Hindlimb muscle (tissue), 1 donor: ENCODE measurements around the gene FAM25G. TPM values are rescaled to one million over a fixed set of nuclear protein-coding genes. Genes with fewer than 3 reads are reported as not detected.
"Not testable (repeated sequence)": the region's sequence is repeated elsewhere in the genome, so short reads cannot be mapped to it uniquely, and the experiment has no call there.

Experiments
- DNase-seq: peaks from one replicate; pipeline ENCODE4 v3.0.0-alpha.2; 2013
- polyA plus RNA-seq: library from polyadenylated mRNA; unstranded; fragments of 120-200 nt; gene quantifications from one replicate; pipeline ENCODE4 v1.2.1, GENCODE V29; 2013; ENCODE audit not compliant: insufficient read length

FAM25G gene
- polyA plus RNA-seq, 1 donor, result not detected

GRCh38 chr10:47462577-47463358 lies 28.7 kb downstream of the FAM25G start:
- DNase-seq, result not testable (repeated sequence)

- DNase-seq, result peak; percentile 67
These were observed 30.2 kb downstream of the FAM25G start for GRCh38 chr10:47461261-47461687.

DNA sequence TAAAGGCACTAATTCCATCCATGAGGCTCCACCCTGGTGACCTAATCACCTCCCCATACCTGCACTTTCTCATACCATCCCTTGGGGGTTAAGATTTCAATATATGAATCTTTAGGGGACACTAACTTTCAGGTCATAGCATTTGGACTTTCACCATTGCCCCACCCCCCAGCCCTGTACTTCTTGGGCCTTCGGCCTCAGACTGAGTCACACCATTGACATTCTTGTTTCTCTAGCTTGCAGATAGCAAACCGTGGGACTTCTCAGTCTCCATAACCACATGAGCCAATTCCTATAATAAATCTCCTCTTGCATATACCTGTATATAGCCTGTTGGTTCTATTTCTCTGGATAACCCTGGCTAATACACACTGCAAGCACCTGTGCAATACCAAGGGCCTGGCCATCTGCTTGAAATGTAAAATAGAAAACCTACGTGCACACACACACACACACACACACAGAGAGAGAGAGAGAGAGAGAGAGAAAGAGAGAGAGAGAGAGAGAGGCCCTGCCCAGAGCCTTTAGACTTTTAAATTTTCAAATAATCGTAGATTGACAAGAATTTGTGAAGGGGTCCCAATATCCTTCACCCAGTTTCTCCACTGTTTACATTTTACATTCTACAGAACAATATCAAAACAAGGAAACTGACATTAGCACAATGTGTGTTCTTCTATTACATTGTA lies 32.9 kb downstream of the FAM25G start:
- no peak for DNase-seq

DNA sequence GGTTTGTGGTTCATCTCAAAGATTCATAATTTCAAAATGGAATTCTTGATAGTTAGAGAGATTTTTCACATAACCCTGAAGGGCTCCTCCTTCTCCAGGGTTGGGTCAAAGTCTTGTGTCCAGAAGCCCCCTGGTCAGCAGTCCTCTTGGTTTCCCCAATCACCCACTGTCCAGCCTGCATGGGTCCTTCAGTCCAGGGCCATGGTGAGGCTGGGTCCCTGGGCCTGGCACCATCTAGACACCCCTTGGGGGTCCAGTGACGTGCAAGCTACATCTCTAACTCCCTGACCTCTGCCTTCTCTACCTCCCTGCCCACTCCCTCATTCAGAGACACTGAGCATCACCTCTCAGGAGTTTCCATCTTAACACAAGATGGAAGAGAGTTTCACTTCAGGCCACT lies 33.7 kb downstream of the FAM25G start:
- no peak for DNase-seq

DNA sequence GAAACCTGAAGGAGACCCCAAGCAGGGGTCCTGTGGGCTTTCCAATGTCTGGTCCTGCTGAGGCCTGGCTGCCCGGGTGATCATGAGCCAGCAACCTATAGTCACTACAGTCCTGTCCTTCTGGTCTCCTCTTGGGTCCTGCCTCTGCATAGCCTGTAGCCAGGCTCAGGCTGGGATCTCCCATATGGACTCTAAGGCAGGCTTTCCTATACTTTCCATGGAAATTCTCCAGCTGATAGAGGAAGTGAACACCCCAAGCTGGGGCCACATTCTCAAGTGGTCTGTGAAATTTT lies 34.0 kb downstream of the FAM25G start:
- DNase-seq, result no peak

GRCh38 chr10:47456794-47457527 lies 34.5 kb downstream of the FAM25G start:
- DNase-seq, result no peak

- no peak for DNase-seq
These were observed 35.3 kb downstream of the FAM25G start for GRCh38 chr10:47456079-47456785.

DNA sequence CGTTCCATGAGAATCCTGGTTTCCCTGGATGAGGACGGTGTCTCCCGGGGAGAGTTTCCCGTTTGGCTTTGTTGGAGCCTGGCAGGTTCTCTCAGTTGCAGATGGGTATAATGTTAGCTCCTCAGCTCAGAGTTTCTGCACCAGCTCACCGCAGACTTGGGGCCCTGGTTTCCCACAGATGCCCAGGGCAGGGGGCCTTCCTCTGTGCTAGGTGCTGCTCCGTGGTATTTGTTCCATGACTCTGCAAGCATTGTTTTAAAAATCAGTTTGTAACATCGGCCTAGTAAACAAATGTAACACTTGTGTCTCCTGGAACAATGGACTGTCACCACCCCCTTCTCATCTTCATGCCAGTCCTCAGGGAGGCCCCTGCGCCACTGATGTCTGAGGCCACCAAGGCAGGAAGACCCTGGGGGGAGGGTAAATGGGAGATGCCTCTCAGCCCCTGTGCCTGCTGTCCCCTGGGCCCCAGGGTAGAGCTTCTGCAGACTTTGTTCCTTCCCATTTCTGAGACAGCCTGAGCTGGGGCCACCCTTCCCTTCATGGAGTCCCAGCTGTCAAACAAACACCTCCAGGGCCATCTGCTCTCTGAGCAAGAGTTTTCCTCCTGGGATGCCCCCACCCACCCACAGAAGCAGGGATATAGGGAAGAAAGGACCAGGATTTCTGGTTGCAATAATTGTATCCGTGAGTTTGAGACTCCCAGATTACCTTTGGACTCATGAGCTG lies 36.0 kb downstream of the FAM25G start:
- not testable (repeated sequence) for DNase-seq

- no peak for DNase-seq
These were observed 36.8 kb downstream of the FAM25G start for GRCh38 chr10:47454780-47455058.

DNA sequence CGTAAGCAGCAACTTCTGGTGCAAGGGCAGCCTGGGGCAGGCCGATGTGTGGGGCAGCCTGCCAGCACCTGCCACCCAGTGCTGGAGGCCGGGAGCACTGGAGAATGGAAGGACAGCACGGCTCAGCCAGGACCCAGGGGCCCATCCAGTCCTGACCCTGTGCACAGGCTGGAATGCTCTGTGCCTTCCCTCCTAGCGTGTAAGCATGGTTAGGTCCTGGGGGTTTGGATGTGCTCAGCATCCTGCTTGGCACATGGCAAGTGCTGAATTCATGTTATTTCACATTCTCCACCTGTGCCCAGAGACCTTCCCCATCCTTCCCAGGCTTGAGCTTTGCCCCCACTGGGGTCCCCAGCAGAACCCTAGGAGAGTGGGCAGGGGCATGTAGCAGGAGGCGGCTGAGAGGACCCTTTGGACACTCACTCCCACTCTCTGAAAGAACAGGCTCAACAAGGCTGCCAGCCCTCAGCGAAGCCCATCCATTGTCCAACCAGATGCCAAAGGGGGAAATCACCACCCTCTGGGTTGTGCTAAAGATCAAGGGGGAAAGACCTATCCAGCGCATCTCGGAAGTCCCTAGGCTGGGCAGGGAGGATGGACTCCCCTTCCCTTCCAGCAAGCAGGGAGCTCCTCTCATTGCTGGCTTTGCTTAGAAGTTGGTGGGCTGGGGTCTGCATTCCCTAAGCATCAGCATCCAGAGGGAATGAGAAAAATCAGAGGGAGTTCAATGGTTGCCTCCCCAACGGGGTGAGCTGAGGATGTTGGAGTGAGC lies 37.3 kb downstream of the FAM25G start:
- DNase-seq, result no peak

- no peak for DNase-seq
These were observed 38.1 kb downstream of the FAM25G start for GRCh38 chr10:47453141-47454007.

GRCh38 chr10:47452495-47453140 lies 38.9 kb downstream of the FAM25G start:
- DNase-seq, result no peak

- no peak for DNase-seq
These were observed 39.5 kb downstream of the FAM25G start for GRCh38 chr10:47451998-47452494.

DNA sequence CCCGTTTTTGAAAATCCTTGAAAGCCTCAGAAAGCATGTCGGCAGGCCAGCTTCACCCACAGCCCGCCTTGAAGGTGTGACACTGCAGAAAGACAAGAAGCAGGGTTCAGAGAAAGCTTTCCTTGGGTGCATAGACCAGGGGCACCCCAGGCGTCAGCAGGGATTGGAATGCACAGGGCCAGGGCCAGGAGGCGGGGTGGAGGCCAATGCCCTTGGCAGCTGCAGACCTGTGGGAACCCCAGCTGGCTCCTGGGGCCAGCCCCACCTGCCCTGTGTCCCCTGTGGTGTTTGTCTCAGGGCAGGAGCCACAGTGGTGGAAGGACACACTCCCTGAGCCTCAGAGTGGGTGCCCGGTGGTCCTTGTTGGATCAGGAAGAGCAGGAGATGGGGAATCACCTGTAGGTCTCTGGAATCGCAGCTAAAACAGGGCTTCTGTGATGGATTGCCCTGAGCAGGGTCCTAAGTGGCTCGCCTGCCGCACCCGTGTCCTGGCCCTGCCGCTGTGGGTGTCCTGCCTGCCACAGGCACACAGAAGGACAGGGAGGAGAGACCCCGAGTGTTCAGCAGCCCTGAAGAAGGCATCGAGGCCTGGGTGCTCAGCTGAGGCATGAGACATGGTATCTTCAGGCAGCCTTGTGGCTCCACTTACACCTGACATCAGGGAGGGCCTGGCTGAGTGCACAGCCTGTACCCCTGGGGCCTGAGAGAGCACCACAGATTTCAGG lies 40.1 kb downstream of the FAM25G start:
- no peak for DNase-seq

GRCh38 chr10:47450442-47450841 lies 41.1 kb downstream of the FAM25G start:
- no peak for DNase-seq

DNA sequence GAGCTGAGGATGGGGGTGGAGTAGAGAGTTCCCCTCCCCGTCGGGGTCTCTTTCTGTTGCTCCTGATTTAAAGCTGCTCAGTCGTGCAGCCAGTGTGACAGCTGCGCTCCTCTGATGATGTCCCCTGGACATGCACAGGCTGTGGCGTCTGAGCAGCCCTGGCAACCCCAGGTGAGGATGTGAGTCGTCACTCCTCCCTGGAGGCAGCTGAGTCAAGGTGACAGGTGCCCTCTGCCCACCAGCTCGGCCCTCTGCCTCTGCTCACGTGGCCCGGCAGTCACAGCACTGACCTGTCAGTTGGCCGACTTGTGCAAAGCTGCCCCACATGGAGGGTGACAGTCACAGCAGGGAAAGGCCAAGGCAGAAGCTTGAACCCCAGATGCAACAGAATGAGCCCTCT lies 41.5 kb downstream of the FAM25G start:
- no peak for DNase-seq

- DNase-seq, result no peak
These were observed 42.2 kb downstream of the FAM25G start for GRCh38 chr10:47449102-47449978.

DNA sequence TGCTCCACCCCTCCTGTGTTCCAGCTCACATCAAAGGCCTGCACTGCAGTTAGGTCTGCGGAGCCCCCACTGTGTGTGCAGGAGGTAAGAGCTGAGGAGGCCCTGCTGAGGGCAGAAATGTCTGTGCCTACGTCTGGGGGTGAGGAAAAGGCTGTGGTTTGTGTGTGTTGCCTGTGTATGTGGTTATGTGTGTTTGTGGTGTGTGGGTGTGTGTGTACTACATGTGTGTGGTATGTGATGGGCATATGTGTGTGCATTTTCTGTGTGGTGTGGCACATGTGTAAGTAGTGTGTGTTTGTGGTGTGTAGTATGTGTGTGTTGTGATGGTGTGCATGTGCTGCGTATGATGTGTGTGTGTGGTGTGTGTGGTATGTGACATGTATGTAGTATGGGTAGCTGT lies 43.8 kb downstream of the FAM25G start:
- no peak for DNase-seq
